GM23338 (cell line): ENCODE measurements around the gene MROH2A. TPM values are rescaled to one million over a fixed set of nuclear protein-coding genes. Genes with fewer than 3 reads are reported as not detected.
A peak's percentile ranks its signal among the peaks of the same experiment; 100 is the strongest.

Experiments
- ATAC-seq: fragments of 200-7000 bp; cut with Tn5 transposase; 3 replicates; pipeline ENCODE4 v1.9.1; 2020
- DNase-seq: peaks from one replicate; pipeline ENCODE4 v3.0.0-alpha.2; 2015; ENCODE audit warnings: low spot score
- H2AFZ ChIP-seq: fragments of 200-600 bp; sonication (generic); 2 replicates; pipeline ENCODE4 v1.8.0; 2016; ENCODE audit warnings: antibody characterized with exemption, mild to moderate bottlenecking, moderate library complexity
- H3F3A ChIP-seq: fragments of 200-600 bp; sonication (generic); replicated peaks from 2 replicates; pipeline ENCODE4 v1.8.0; 2017; ENCODE audit warnings: antibody characterized with exemption, mixed run types, low read depth
- H3K27ac ChIP-seq: fragments of 200-600 bp; sonication (generic); 2 replicates; pipeline ENCODE4 v1.6.1; 2016; ENCODE audit warnings: low read depth
- H3K27me3 ChIP-seq: fragments of 200-600 bp; sonication (generic); 2 replicates; pipeline ENCODE4 v1.8.0; 2016; ENCODE audit warnings: mild to moderate bottlenecking, mixed run types, moderate library complexity; ENCODE audit not compliant: insufficient read depth
- H3K36me3 ChIP-seq: fragments of 200-600 bp; sonication (generic); 2 replicates; pipeline ENCODE4 v1.8.0; 2016; ENCODE audit warnings: mild to moderate bottlenecking; ENCODE audit not compliant: insufficient read depth
- H3K4me1 ChIP-seq: fragments of 200-600 bp; sonication (generic); 2 replicates; pipeline ENCODE4 v1.8.0; 2016; ENCODE audit warnings: mild to moderate bottlenecking, moderate library complexity; ENCODE audit not compliant: insufficient read depth
- H3K4me2 ChIP-seq: fragments of 200-600 bp; sonication (generic); 2 replicates; pipeline ENCODE4 v1.7.1; 2017; ENCODE audit warnings: mixed run types
- H3K4me3 ChIP-seq: fragments of 200-600 bp; sonication (generic); 2 replicates; pipeline ENCODE4 v1.6.1; 2016; ENCODE audit warnings: mixed run types
- H3K79me2 ChIP-seq: fragments of 200-600 bp; sonication (generic); replicated peaks from 2 replicates; pipeline ENCODE4 v1.8.0; 2017; ENCODE audit warnings: mild to moderate bottlenecking; ENCODE audit not compliant: insufficient read depth
- H3K9me2 ChIP-seq: fragments of 200-600 bp; sonication (generic); 2 replicates; pipeline ENCODE4 v1.8.0; 2017; ENCODE audit not compliant: insufficient read depth
- H4K20me1 ChIP-seq: fragments of 200-600 bp; sonication (generic); replicated peaks from 2 replicates; pipeline ENCODE4 v1.8.0; 2017; ENCODE audit warnings: mild to moderate bottlenecking; ENCODE audit not compliant: insufficient read depth
- H3K27ac Mint-ChIP-seq: 2 replicates; pipeline ENCODE4 v1.8.0; 2020; ENCODE audit warnings: inconsistent platforms, mild to moderate bottlenecking, moderate library complexity, mixed read lengths
- H3K27me3 Mint-ChIP-seq: 3 replicates; pipeline ENCODE4 v1.8.0; 2022; ENCODE audit warnings: low read depth, mild to moderate bottlenecking, moderate library complexity, mixed read lengths, inconsistent platforms; ENCODE audit not compliant: insufficient read depth, poor library complexity
- H3K36me3 Mint-ChIP-seq: 3 replicates; pipeline ENCODE4 v1.8.0; 2021; ENCODE audit warnings: low read depth, mild to moderate bottlenecking, inconsistent platforms, moderate library complexity, mixed read lengths
- H3K4me1 Mint-ChIP-seq: 3 replicates; pipeline ENCODE4 v1.8.0; 2020; ENCODE audit warnings: mild to moderate bottlenecking, inconsistent platforms, mixed read lengths
- H3K4me3 Mint-ChIP-seq: 3 replicates; pipeline ENCODE4 v1.8.0; 2021; ENCODE audit warnings: moderate library complexity, mild to moderate bottlenecking, inconsistent platforms, mixed read lengths
- H3K9me3 Mint-ChIP-seq: 3 replicates; pipeline ENCODE4 v1.8.0; 2020; ENCODE audit warnings: moderate library complexity, mild to moderate bottlenecking, inconsistent platforms, mixed read lengths
- EZH2 ChIP-seq: fragments of 200-600 bp; sonication (generic); IDR thresholded peaks from one replicate; pipeline ENCODE4 v1.8.0; 2017; ENCODE audit warnings: antibody characterized with exemption, mild to moderate bottlenecking, low read depth; ENCODE audit not compliant: unreplicated experiment
- EZH2phosphoT487 ChIP-seq: fragments of 200-600 bp; sonication (generic); IDR thresholded peaks from one replicate; pipeline ENCODE4 v1.8.1; 2018; ENCODE audit warnings: antibody characterized with exemption; ENCODE audit not compliant: unreplicated experiment
- JUNB ChIP-seq: IDR thresholded peaks from one replicate; pipeline ENCODE4 v1.6.1; 2016; ENCODE audit warnings: antibody characterized with exemption; ENCODE audit not compliant: unreplicated experiment
- NANOG ChIP-seq: IDR thresholded peaks from 2 replicates; pipeline ENCODE4 v1.6.1; 2016; ENCODE audit warnings: antibody characterized with exemption, borderline replicate concordance
- POLR2AphosphoS5 ChIP-seq: IDR thresholded peaks from 2 replicates; pipeline ENCODE4 v1.6.1; 2016; ENCODE audit warnings: antibody characterized with exemption, low read depth
- REST ChIP-seq: IDR thresholded peaks from one replicate; pipeline ENCODE4 v1.6.1; 2018; ENCODE audit warnings: antibody characterized with exemption; ENCODE audit not compliant: unreplicated experiment
- ZNF331 ChIP-seq: fragments of 250-450 bp; sonication (Bioruptor Pico); IDR thresholded peaks from 2 replicates; pipeline ENCODE4 v1.5.0; 2020; ENCODE audit warnings: low read depth, mild to moderate bottlenecking, moderate library complexity
- polyA plus RNA-seq: library from polyadenylated mRNA; unstranded; fragments of >200 nt; fragmentation: Nextera tagmentation; extraction: Ambion mirVana; gene quantifications from 2 replicates; pipeline ENCODE4 v1.2.1, GENCODE V29; 2016
- total RNA-seq: library from RNA; depleted of rRNA; stranded (reverse); fragments of >200 nt; shearing (Covaris generic); gene quantifications from 2 replicates; pipeline ENCODE4 v1.2.3, GENCODE V29; 2014
- TF ChIP-seq, protein P1 (sequence below): IDR thresholded peaks from 2 replicates; pipeline ENCODE4 v1.6.1; 2016; ENCODE audit warnings: antibody characterized with exemption
- TF ChIP-seq, protein P2 (sequence below), 2 experiments: fragments of 200-600 bp in 1 of 2; sonication (generic) in 1 of 2; conservative IDR thresholded peaks; 2 replicates each; pipeline versions ENCODE4 v1.5.1 to v1.6.1; 2016 to 2017; ENCODE audit warnings: antibody characterized with exemption in 2 of 2, low read depth in 2 of 2, mild to moderate bottlenecking in 2 of 2, moderate library complexity in 1 of 2

The MROH2A gene
- total and polyA plus RNA-seq, 2 experiments from 2014 or later = not detected

DNA sequence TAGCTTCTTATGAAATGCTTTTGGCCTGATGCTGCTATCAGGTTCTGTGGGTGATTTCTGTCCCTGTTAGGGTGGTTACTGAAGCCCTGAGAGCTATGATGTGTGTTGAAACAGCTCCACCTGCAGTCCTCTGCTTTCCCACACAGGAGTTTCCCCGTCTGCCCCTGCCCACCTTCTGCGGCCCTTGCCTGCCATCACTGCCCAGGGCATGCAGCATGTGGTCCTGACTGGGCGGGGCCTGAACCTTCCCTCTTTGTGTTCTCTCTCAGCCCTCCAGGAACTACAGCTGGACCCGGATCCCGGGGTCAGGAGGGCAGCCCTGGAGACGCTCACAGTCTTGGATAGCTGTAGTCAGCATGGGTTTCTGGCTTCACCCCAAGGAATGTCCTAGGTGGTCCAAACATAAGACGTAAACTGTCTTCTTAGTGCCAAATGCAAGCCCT, 54.8 kb downstream of the MROH2A start:
- DNase-seq (peak; percentile 87), ATAC-seq (peak; percentile 94)
- Histone ChIP-seq H3K27me3 (no peaks in the 10 kb centered on the region), H3F3A (peaks cover 7% of the 10 kb centered on the region; the same call in 1 of the 2 replicates), H3K4me1 (no peaks in the 10 kb centered on the region), H3K79me2 (peaks cover 19% of the 10 kb centered on the region), H3K9me2 (no peaks in the 10 kb centered on the region), H3K4me2 (no peak overlapping the region), H3K27ac (no peak overlapping the region; the same call in 1 of the 2 replicates), H3K36me3 (peaks cover 24% of the 10 kb centered on the region), H2AFZ (no peak overlapping the region), H4K20me1 (peaks cover 18% of the 10 kb centered on the region), H3K4me3 (no peak overlapping the region)
- H3K4me3 Mint-ChIP-seq = no peak overlapping the region
- TF ChIP-seq REST (no peak), NANOG (no peak), ZNF331 (CRISPR knock-in tag) (no peak), EZH2 (no peak), EZH2phosphoT487 (no peak), POLR2AphosphoS5 (peak; percentile 31; the same call in 1 of the 2 replicates)
- TF ChIP-seq, protein P1, sequence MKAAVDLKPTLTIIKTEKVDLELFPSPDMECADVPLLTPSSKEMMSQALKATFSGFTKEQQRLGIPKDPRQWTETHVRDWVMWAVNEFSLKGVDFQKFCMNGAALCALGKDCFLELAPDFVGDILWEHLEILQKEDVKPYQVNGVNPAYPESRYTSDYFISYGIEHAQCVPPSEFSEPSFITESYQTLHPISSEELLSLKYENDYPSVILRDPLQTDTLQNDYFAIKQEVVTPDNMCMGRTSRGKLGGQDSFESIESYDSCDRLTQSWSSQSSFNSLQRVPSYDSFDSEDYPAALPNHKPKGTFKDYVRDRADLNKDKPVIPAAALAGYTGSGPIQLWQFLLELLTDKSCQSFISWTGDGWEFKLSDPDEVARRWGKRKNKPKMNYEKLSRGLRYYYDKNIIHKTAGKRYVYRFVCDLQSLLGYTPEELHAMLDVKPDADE = no peak
- TF ChIP-seq, protein P2, sequence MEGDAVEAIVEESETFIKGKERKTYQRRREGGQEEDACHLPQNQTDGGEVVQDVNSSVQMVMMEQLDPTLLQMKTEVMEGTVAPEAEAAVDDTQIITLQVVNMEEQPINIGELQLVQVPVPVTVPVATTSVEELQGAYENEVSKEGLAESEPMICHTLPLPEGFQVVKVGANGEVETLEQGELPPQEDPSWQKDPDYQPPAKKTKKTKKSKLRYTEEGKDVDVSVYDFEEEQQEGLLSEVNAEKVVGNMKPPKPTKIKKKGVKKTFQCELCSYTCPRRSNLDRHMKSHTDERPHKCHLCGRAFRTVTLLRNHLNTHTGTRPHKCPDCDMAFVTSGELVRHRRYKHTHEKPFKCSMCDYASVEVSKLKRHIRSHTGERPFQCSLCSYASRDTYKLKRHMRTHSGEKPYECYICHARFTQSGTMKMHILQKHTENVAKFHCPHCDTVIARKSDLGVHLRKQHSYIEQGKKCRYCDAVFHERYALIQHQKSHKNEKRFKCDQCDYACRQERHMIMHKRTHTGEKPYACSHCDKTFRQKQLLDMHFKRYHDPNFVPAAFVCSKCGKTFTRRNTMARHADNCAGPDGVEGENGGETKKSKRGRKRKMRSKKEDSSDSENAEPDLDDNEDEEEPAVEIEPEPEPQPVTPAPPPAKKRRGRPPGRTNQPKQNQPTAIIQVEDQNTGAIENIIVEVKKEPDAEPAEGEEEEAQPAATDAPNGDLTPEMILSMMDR (conservative IDR thresholded peaks at IDR 0.05; ENCODE audit: low read depth in 2 of 2) = peak; percentile 45 to 82
- peaks cover 5% of the 10 kb centered on the region for H3K27me3 Mint-ChIP-seq
- H3K36me3 Mint-ChIP-seq = peaks cover 39% of the 10 kb centered on the region
- H3K27ac Mint-ChIP-seq = no peak overlapping the region; the same call in 1 of the 2 replicates
- H3K9me3 Mint-ChIP-seq = no peaks in the 10 kb centered on the region
- peaks cover 3% of the 10 kb centered on the region; the same call in 2 of the 3 replicates for H3K4me1 Mint-ChIP-seq

DNA sequence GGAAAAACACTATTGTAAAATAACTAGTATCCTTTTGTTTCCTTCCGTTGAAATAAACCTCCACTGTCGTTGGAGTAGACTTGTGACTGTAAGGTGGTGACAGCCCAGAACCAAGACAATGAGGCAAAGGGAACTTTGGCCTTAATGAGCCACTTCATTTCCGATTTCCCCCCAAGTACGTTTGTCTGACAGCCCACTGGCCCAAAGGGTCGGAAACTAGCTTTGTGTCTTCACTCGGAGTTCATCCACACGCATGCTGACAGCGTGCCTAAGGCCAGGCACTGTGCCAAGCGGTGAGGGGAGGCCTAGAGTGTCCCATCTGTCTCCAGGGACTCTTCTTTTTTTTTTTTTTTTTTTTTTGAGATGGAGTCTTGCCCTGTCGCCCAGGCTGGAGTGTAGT, 55.2 kb downstream of the MROH2A start:
- peaks cover 43% of the 10 kb centered on the region for H3K36me3 Mint-ChIP-seq
- Histone ChIP-seq H3K4me1 (no peaks in the 10 kb centered on the region), H3K4me2 (no peak overlapping the region), H3K36me3 (peaks cover 29% of the 10 kb centered on the region), H3K27ac (no peak overlapping the region; the same call in 1 of the 2 replicates), H3K79me2 (peaks cover 24% of the 10 kb centered on the region), H3K4me3 (no peak overlapping the region), H4K20me1 (peaks cover 22% of the 10 kb centered on the region), H3K27me3 (no peaks in the 10 kb centered on the region), H3K9me2 (no peaks in the 10 kb centered on the region), H2AFZ (no peak overlapping the region), H3F3A (peaks cover 7% of the 10 kb centered on the region; the same call in 1 of the 2 replicates)
- DNase-seq (no peak), ATAC-seq (no peak)
- no peak overlapping the region for H3K4me3 Mint-ChIP-seq
- peaks cover 5% of the 10 kb centered on the region for H3K27me3 Mint-ChIP-seq
- H3K27ac Mint-ChIP-seq = no peak overlapping the region
- no peaks in the 10 kb centered on the region for H3K9me3 Mint-ChIP-seq
- H3K4me1 Mint-ChIP-seq = peaks cover 3% of the 10 kb centered on the region; the same call in 2 of the 3 replicates
- TF ChIP-seq POLR2AphosphoS5 = no peak
- no peak for TF ChIP-seq REST
- TF ChIP-seq, protein P1 = no peak
- TF ChIP-seq JUNB = no peak
